ACC112 (cell line): Measurements from ENCODE around the gene APOBEC3G.

Experiments used
- H2AFZ ChIP-seq: fragments of 200-600 bp; sonication (generic); one replicate; pipeline ENCODE4 v1.6.0; 2017; ENCODE audit warnings: antibody characterized with exemption, low read length; ENCODE audit not compliant: unreplicated experiment
- H3K27ac ChIP-seq: fragments of 200-600 bp; sonication (generic); 2 replicates; pipeline ENCODE4 v1.5.1; 2014; ENCODE audit warnings: low read depth, mild to moderate bottlenecking, antibody characterized with exemption, low read length, moderate library complexity
- H3K27me3 ChIP-seq: fragments of 200-600 bp; sonication (generic); 2 replicates; pipeline ENCODE4 v1.6.1; 2014; ENCODE audit warnings: mild to moderate bottlenecking, antibody characterized with exemption, low read length, moderate library complexity, mixed read lengths; ENCODE audit not compliant: insufficient read depth
- H3K36me3 ChIP-seq: fragments of 200-600 bp; sonication (generic); 2 replicates; pipeline ENCODE4 v1.6.1; 2016; ENCODE audit warnings: mild to moderate bottlenecking, antibody characterized with exemption, low read length, moderate library complexity, mixed read lengths; ENCODE audit not compliant: insufficient read depth
- H3K4me1 ChIP-seq: fragments of 200-600 bp; sonication (generic); one replicate; pipeline ENCODE4 v1.6.1; 2016; ENCODE audit warnings: low read length, mixed read lengths; ENCODE audit not compliant: insufficient read depth, unreplicated experiment, control insufficient read depth
- H3K4me3 ChIP-seq: fragments of 200-600 bp; sonication (generic); 2 replicates; pipeline ENCODE4 v1.5.1; 2014; ENCODE audit warnings: mild to moderate bottlenecking, low read depth, low read length
- H3K79me2 ChIP-seq: fragments of 200-600 bp; sonication (generic); one replicate; pipeline ENCODE4 v1.6.0; 2016; ENCODE audit warnings: low read length; ENCODE audit not compliant: control insufficient read depth, unreplicated experiment, insufficient read depth

APOBEC3G gene

GRCh38 chr22:39094717-39095389 is 17.8 kb downstream of the APOBEC3G start:
- no peak overlapping the region for H3K4me3 ChIP-seq
- H3K36me3 ChIP-seq = no peaks in the 10 kb centered on the region
- no peak overlapping the region for H2AFZ ChIP-seq
- H3K27me3 ChIP-seq = no peaks in the 10 kb centered on the region
- no peaks in the 10 kb centered on the region for H3K79me2 ChIP-seq
- H3K27ac ChIP-seq = no peak overlapping the region
- H3K4me1 ChIP-seq = peaks cover 8% of the 10 kb centered on the region

GRCh38 chr22:39095971-39096370 is 18.9 kb downstream of the APOBEC3G start:
- Histone ChIP-seq H3K27me3 (no peaks in the 10 kb centered on the region), H3K4me3 (no peak overlapping the region), H3K79me2 (no peaks in the 10 kb centered on the region), H3K36me3 (no peaks in the 10 kb centered on the region), H2AFZ (no peak overlapping the region), H3K27ac (no peak overlapping the region), H3K4me1 (peaks cover 8% of the 10 kb centered on the region)

- Histone ChIP-seq H3K27me3 (no peaks in the 10 kb centered on the region), H3K4me3 (no peak within 1 kb of the TSS), H3K27ac (no peak within 1 kb of the TSS), H3K79me2 (no peaks in the 10 kb centered on the region), H3K36me3 (no peaks in the 10 kb centered on the region), H3K4me1 (peaks cover 8% of the 10 kb centered on the region), H2AFZ (no peak within 1 kb of the TSS)
These were observed 20.3 kb downstream of the APOBEC3G start, which contains the start of gene APOBEC3H for GRCh38 chr22:39097098-39098020. Gene APOBEC3H, plus strand, starts transcription at chr22:39097244. Its CDS starts 3,035 bp downstream, at chr22:39100279.

DNA sequence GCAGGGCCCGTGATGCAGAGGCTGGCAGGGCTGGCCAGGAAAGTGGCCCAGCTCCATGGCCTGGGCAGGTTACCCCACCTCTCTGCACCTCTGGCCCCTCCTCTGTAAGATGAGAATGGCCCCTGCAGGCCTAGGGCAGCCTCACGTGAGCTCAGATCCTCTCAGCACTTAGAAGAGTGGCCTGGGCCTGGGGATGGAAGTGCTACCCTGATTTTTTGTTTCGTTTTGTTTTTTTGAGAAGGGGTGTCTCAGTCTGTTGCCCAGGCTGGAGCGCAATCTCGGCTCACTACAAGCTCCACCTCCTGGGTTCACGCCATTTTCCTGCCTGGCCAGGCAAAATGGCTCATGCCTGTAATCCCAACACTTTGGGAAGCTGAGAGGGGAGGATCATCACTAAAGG is 21.0 kb downstream of the APOBEC3G start:
- Histone ChIP-seq H3K36me3 (no peaks in the 10 kb centered on the region), H2AFZ (no peak overlapping the region), H3K4me3 (no peak overlapping the region), H3K79me2 (no peaks in the 10 kb centered on the region), H3K4me1 (peaks cover 8% of the 10 kb centered on the region), H3K27ac (no peak overlapping the region), H3K27me3 (no peaks in the 10 kb centered on the region)

GRCh38 chr22:39098576-39098975 is 21.5 kb downstream of the APOBEC3G start:
- Histone ChIP-seq H3K4me1 (peaks cover 8% of the 10 kb centered on the region), H3K36me3 (no peaks in the 10 kb centered on the region), H3K79me2 (no peaks in the 10 kb centered on the region), H3K27me3 (no peaks in the 10 kb centered on the region), H3K27ac (no peak overlapping the region), H3K4me3 (no peak overlapping the region), H2AFZ (no peak overlapping the region)

- Histone ChIP-seq H3K27ac (no peak overlapping the region), H2AFZ (no peak overlapping the region), H3K36me3 (no peaks in the 10 kb centered on the region), H3K27me3 (no peaks in the 10 kb centered on the region), H3K79me2 (no peaks in the 10 kb centered on the region), H3K4me3 (no peak overlapping the region), H3K4me1 (peaks cover 8% of the 10 kb centered on the region)
These were observed 24.2 kb downstream of the APOBEC3G start for GRCh38 chr22:39101226-39101625.

GRCh38 chr22:39103431-39103830 is 26.4 kb downstream of the APOBEC3G start:
- H3K27me3 ChIP-seq = no peaks in the 10 kb centered on the region
- no peak overlapping the region for H2AFZ ChIP-seq
- no peaks in the 10 kb centered on the region for H3K36me3 ChIP-seq
- H3K4me1 ChIP-seq = no peaks in the 10 kb centered on the region
- H3K79me2 ChIP-seq = no peaks in the 10 kb centered on the region
- no peak overlapping the region for H3K27ac ChIP-seq
- no peak overlapping the region for H3K4me3 ChIP-seq

GRCh38 chr22:39106326-39106725 is 29.3 kb downstream of the APOBEC3G start:
- Histone ChIP-seq H2AFZ (no peak overlapping the region), H3K4me1 (no peaks in the 10 kb centered on the region), H3K36me3 (no peaks in the 10 kb centered on the region), H3K79me2 (no peaks in the 10 kb centered on the region), H3K27me3 (no peaks in the 10 kb centered on the region), H3K4me3 (no peak overlapping the region), H3K27ac (no peak overlapping the region)

DNA sequence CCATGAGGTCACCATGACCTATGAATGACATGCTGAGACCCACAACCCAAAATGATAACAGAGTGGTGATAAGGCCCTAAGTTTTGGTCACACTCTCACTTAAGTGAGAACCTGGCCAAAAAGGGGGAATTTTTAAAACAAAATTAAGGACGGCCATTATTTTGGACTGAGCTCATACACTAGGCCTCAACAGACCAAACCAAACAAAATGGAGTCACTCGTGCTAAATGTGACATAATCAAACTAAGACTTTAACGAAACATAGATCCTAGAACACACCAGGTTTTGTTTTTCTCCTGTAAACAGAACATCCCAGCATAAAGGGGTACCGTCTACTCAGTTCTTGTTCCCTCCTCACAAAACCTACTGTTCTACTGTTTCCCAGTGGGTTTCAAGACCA is 31.4 kb downstream of the APOBEC3G start:
- Histone ChIP-seq H3K36me3 (no peaks in the 10 kb centered on the region), H3K4me1 (no peaks in the 10 kb centered on the region), H3K79me2 (no peaks in the 10 kb centered on the region), H2AFZ (no peak overlapping the region), H3K27ac (no peak overlapping the region), H3K27me3 (no peaks in the 10 kb centered on the region), H3K4me3 (no peak overlapping the region)

GRCh38 chr22:39109361-39109760 is 32.3 kb downstream of the APOBEC3G start:
- H3K4me1 ChIP-seq = no peaks in the 10 kb centered on the region
- H3K79me2 ChIP-seq = no peaks in the 10 kb centered on the region
- no peak overlapping the region for H3K4me3 ChIP-seq
- no peaks in the 10 kb centered on the region for H3K27me3 ChIP-seq
- no peaks in the 10 kb centered on the region for H3K36me3 ChIP-seq
- H2AFZ ChIP-seq = no peak overlapping the region
- no peak overlapping the region for H3K27ac ChIP-seq
